GM21786 (cell line): Measurements from ENCODE around the gene FAM171A1.

Experiments used
- ATAC-seq: cut with Tn5 transposase; IDR thresholded peaks from one replicate; pipeline ENCODE4 v1.9.1; 2021; ENCODE audit not compliant: unreplicated experiment

The FAM171A1 gene

DNA sequence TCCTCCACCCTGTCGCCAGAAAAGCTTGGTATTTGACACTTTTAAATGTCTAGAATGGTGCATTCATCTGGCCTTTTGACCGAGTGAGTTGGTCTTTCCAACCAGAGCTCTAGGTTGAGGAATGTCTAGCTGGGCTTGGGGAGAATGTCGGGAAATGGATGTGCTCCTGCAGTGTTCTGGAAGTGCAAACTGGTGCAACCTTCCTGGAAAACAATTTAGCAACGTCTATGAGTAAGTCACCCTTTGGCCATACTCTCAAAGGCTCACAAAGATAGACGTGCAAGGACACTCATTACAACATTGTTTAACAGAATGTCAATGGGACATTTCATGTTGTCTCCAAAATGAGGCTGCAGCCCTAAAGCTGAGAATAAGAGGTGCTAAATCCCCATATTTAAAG, 190.4 kb downstream of the FAM171A1 start:
- ATAC-seq, result no peak

DNA sequence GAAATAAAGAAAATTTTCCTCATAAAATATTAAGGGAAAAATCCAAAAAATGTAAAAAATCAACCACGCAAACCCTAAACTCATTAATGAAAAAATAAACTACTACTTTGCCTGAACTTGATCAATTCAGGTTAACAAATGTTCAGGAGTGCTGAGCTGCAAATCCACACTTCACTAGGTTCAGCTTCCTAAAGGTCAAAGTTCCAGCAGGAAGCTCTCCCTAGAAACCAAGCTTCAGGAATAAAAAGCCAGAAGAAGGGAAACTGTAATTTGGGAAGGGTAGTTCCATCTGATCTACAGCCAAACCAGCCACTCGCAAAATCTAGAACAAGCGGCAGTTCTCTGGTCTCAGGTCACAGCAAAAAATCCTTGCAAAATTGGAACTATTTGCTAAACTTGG, 194.8 kb downstream of the FAM171A1 start:
- no peak for ATAC-seq

DNA sequence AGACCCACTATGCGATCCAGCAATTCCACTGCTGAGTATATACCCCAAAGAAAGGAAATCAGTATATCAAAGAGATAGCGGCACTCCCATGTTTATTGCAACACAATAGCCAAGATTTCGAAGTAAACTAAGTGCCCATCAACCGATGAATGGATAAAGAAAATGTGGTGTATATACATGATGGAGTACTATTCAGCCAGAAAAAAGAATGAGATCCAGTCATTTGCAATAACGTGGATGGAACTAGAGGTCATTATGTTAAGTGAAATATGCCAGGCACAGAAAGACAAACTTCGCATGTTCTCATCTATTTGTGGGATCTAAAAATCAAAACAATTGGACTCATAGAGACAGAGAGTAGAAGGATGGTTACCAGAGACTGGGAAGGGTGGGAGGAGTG, 195.5 kb downstream of the FAM171A1 start:
- no peak for ATAC-seq

DNA sequence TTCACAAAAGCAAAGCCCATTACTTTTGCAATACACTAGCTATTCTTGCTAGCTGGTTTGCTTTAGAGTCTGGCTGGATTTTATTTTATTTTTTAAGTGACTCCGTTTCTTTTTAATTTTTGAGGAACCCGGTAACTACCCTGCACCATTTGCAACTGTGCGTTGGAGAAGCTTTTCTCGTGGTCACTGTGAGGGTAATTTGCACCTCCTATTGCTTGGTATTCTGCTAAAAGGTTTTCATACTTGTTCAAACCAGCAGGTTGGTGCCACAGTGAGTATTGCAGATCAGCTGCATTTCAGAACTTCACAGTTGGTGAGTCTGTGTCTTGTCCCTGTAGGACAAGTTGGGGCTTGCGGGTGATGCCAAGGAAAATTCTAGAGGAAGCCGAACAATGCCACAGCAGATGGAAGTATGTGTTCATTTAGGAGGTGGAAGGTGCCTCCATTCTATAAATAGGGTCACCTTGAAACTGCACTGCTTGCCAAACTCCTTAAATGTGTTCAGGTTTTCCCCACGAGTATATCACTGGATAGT, 198.7 kb downstream of the FAM171A1 start:
- ATAC-seq, result no peak

DNA sequence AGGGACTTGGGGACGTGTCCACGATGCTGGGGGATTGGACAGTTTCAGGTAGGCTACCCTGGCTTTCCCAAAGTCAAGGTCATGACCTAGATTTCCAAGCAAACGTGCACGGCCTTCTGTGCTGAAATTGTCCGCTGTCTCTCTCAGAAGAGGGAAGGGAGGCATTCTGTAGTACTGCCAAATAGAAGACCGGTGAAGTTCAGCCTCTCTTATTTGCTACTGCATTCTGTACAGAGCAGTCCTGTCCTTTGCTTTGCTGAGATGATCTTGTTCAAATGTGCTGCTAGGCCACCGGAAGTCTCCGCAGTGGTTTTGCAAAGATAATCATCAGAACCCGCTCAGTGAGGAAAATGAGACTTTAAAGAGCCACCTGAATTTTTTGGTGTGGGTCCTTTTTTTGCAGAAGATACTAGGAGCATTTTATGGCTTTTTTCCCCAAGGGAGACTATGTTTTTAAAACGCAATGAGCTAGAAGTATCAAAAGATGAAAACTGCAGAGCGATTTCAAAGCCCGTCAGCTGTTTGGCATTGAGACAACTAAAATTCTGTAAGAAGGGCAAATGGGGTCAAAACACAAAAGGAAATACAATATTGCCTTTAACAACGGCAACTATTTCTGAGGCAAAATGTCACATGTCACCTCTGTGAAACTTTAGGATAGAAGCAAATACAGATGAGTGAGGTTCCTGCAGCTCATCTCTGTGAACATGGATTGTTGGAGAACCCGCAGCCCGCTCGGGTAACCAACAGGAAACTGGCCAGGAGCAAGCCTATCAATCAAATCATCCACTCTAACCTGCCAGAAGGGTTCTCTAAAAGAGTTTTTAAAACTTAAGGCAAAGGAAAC, 201.3 kb downstream of the FAM171A1 start:
- ATAC-seq, result no peak

DNA sequence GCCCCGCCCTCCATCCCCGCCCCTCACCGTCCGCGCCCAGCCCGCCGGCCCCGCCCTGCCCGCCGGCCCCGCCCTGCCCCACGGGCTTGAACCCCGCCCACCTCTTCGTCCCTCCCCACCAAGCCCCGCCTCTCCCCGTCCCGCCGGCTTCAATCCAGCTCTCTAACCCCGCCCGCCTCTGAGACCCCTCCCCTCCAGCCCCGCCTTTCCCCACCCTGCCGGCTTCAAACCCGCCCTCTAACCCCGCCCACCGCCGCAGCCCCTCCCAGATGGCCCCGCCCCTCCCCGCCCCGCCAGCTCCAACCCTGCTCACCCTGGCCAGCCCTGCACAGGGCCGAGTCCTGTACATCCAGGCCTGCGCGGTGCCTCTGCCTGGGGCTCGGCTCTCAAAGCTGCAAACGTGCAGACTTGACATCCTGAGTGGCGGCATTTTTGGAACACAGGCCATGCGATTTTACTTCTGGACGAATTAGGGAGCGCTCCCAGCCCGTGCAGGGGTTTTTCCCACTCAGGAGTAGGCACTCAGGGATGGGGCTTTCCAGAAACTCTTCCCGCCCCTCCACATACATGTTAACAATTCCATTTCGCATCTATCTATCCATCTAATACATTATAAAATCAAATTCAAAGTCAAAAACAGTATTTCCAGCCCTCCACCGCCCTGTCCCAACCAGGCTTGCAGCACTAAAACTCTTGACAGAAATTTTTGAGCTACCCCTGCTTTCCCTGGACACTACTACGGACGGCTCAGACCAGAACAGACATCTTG, 202.1 kb downstream of the FAM171A1 start:
- ATAC-seq, result peak; percentile 34

DNA sequence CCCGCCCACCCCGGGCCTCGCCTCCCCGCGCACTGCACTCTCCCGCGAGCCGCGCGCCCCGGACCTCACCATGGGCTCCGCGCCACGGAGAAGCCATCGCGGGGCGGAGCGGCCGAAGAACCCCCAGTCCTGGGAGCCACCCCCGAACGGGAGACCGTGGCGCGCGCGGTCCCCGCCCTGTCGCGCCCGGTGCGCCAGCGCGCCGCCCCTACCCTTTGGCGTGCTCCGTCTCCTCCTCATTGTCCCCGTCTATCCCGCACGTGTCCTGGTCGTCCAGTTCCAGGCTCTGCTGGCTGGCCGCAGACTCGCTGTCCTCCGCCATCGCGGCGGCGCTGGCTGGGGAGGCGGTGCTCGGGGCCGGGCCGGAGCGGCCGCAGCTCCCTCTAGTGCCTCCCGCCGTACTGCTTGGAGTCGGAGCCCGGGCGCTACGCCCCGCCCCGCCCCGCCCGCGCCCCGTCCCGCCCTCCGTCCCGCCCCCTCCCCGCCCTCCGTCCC, 202.8 kb downstream of the FAM171A1 start, which contains the start of gene NMT2:
Gene NMT2, minus strand, starts transcription at position 403 of the 495 bp plus-strand sequence. Its CDS starts 81 bp downstream, at position 322.
- ATAC-seq, result peak; percentile 85

DNA sequence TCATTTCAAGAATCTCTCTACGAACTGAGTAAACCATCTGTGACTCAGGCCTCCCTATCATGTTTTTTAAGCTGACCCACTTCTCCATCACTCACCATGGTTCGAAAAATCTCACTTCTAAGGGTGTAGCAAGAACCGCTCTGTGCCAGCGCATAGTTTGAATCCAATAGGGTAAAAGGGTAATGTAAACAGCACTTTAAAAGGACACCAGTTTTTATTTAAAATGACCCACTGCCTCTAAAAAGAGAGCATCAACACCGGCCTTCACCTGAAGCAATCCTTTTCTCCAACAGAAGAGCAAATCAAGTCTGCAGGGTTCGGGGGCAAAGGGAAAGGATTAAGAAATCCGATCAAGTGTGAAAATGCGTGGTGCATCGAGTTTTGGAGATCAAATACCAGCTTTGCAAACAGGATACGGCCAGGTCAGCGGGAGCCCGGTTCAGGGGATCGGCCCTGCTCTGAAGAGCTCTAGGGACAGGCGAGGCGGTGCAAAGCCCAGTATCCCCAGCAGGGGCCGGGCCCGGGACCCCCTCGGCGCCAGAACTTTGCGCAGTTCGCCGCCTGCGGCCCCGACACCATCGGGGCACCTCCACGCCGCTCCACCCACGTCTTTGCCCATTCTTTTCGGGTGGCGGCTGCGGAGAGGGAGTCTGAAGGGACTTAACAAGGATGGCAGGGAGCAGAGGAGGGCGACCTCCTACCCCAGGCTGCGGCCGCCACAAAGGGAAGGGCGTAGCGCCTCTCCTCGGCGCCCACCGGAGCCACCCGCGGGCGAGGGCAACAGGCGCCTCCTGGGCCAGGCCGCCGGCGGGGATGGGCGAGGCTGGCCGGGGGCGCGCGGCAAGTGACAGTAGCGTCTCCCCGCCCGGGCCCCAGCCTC, 203.4 kb downstream of the FAM171A1 start:
- peak; percentile 40 for ATAC-seq

DNA sequence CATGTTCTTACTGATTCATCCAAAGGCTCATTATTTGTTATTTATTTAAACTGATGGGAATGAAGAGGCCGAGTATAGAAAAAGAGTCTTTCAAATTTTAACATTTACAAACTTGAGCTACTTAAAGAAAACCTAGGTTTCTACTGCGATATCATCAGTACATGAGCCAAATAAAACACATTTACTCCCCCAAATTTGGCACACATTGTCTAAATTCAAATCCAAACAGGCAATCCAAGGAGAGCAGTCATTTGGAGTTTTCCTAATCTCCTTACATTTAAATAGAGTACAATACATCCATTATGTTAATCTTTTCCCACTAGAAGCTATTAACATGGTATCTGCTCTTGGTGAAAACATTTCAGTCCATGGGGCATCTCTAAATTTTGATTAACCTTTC, 204.8 kb downstream of the FAM171A1 start:
- no peak for ATAC-seq

DNA sequence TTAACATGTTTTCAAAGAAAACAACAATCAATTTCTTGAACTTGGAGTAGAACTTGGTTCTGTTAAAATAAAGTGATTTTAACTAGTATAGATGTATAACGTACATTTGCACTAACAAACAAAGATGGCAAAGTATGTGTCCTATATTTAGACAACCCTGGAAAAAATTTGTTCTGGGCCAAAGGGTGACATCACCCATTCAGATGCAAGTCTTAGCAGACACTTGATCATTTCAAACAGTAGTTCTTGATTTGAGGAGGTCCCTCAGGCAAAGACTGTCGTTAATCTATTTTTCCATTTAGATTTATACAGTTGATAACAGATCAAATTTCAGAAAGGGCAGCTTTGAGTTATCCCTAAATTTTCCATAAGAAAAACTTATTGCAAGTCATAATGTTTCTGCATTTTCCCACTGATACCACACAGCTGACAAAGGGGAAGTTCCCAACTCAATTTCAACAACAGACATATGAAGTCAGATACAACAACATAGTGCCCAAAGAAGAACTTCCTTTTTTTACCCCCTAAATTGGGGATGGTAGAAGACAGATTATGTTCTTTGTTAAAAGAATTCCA, 207.7 kb downstream of the FAM171A1 start:
- no peak for ATAC-seq
